Muscle layer of colon (tissue), 2 donors: ENCODE data around the gene MARK2.

Experiments used
- H3K27ac ChIP-seq: one replicate; pipeline ENCODE4 v1.7.0; 2013; ENCODE audit warnings: low read depth, mild to moderate bottlenecking, low read length, moderate library complexity
- H3K27me3 ChIP-seq, 2 donors: one replicate each; pipeline ENCODE4 v1.7.0; 2013; ENCODE audit warnings: low read length in 2 of 2, mild to moderate bottlenecking in 2 of 2; ENCODE audit not compliant: insufficient read depth in 2 of 2, control insufficient read depth in 1 of 2
- H3K36me3 ChIP-seq: one replicate; pipeline ENCODE4 v1.7.0; 2013; ENCODE audit warnings: mild to moderate bottlenecking, low read length; ENCODE audit not compliant: insufficient read depth
- H3K4me1 ChIP-seq: one replicate; pipeline ENCODE4 v1.7.0; 2013; ENCODE audit warnings: mild to moderate bottlenecking, low read length; ENCODE audit not compliant: insufficient read depth
- H3K4me3 ChIP-seq, 2 donors: one replicate each; pipeline ENCODE4 v1.7.0; 2013; ENCODE audit warnings: low read length in 2 of 2, low read depth in 1 of 2, mild to moderate bottlenecking in 1 of 2, moderate library complexity in 1 of 2
- H3K9ac ChIP-seq: one replicate; pipeline ENCODE4 v1.7.0; 2013; ENCODE audit warnings: low read length
- H3K9me3 ChIP-seq: one replicate; pipeline ENCODE4 v1.7.0; 2013; ENCODE audit warnings: mild to moderate bottlenecking, low read length
- donor health status: abdominal sarcoma.
- donor health status: Adenocarcinoma of cecum.

Gene MARK2

GRCh38 chr11:63889344-63889743 is 50.4 kb downstream of the MARK2 start:
- Histone ChIP-seq H3K36me3 (no peaks in the 10 kb centered on the region), H3K27me3 (no peaks in the 10 kb centered on the region), H3K4me3 (no peak overlapping the region), H3K27ac (no peak overlapping the region), H3K9ac (no peak overlapping the region), H3K4me1 (peaks cover 31% of the 10 kb centered on the region), H3K9me3 (no peaks in the 10 kb centered on the region)

- Histone ChIP-seq H3K36me3 (no peaks in the 10 kb centered on the region), H3K4me1 (peaks cover 31% of the 10 kb centered on the region), H3K4me3 (no peak overlapping the region), H3K27me3 (no peaks in the 10 kb centered on the region), H3K9ac (no peak overlapping the region), H3K9me3 (no peaks in the 10 kb centered on the region), H3K27ac (no peak overlapping the region)
Measured at GRCh38 chr11:63890368-63890767, 51.5 kb downstream of the MARK2 start.

GRCh38 chr11:63892228-63892627 is 53.3 kb downstream of the MARK2 start:
- Histone ChIP-seq H3K9me3 (no peaks in the 10 kb centered on the region), H3K27ac (no peak overlapping the region), H3K36me3 (peaks cover 15% of the 10 kb centered on the region), H3K4me3 (no peak overlapping the region), H3K27me3 (no peaks in the 10 kb centered on the region), H3K4me1 (peaks cover 25% of the 10 kb centered on the region), H3K9ac (no peak overlapping the region)

- Histone ChIP-seq H3K4me3 (no peak overlapping the region), H3K4me1 (peaks cover 15% of the 10 kb centered on the region), H3K9ac (no peak overlapping the region), H3K27me3 (no peaks in the 10 kb centered on the region), H3K9me3 (no peaks in the 10 kb centered on the region), H3K27ac (no peak overlapping the region), H3K36me3 (peaks cover 25% of the 10 kb centered on the region)
Measured at GRCh38 chr11:63893355-63893754, 54.4 kb downstream of the MARK2 start.

GRCh38 chr11:63896071-63896470 is 57.2 kb downstream of the MARK2 start:
- Histone ChIP-seq H3K27me3 (no peaks in the 10 kb centered on the region), H3K4me3 (no peak overlapping the region), H3K27ac (no peak overlapping the region), H3K4me1 (no peaks in the 10 kb centered on the region), H3K9me3 (no peaks in the 10 kb centered on the region), H3K9ac (no peak overlapping the region), H3K36me3 (peaks cover 52% of the 10 kb centered on the region)

- Histone ChIP-seq H3K9ac (no peak overlapping the region), H3K4me3 (no peak overlapping the region), H3K27ac (no peak overlapping the region), H3K36me3 (peaks cover 66% of the 10 kb centered on the region), H3K27me3 (no peaks in the 10 kb centered on the region), H3K4me1 (no peaks in the 10 kb centered on the region), H3K9me3 (no peaks in the 10 kb centered on the region)
Measured at GRCh38 chr11:63897459-63898146, 58.7 kb downstream of the MARK2 start.

- H3K27ac ChIP-seq: no peak overlapping the region
- no peaks in the 10 kb centered on the region for H3K27me3 ChIP-seq
Measured at GRCh38 chr11:63901660-63902059, 62.8 kb downstream of the MARK2 start.

GRCh38 chr11:63903884-63904283 is 65.0 kb downstream of the MARK2 start:
- no peak overlapping the region for H3K9ac ChIP-seq
- H3K4me1 ChIP-seq: peaks cover 16% of the 10 kb centered on the region
- peaks cover 73% of the 10 kb centered on the region for H3K36me3 ChIP-seq
- no peak overlapping the region for H3K4me3 ChIP-seq
- no peak overlapping the region for H3K27ac ChIP-seq
- H3K9me3 ChIP-seq: no peaks in the 10 kb centered on the region
- no peaks in the 10 kb centered on the region for H3K27me3 ChIP-seq

More at GRCh38 chr11:63901660-63902059, 62.8 kb downstream of the MARK2 start:
- Histone ChIP-seq H3K9me3 (no peaks in the 10 kb centered on the region), H3K9ac (no peak overlapping the region), H3K4me1 (no peaks in the 10 kb centered on the region), H3K4me3 (no peak overlapping the region), H3K36me3 (peaks cover 90% of the 10 kb centered on the region)

- H3K27ac ChIP-seq: no peak overlapping the region
- no peak overlapping the region for H3K9ac ChIP-seq
- peaks cover 65% of the 10 kb centered on the region for H3K36me3 ChIP-seq
- no peak overlapping the region for H3K4me3 ChIP-seq
- H3K27me3 ChIP-seq: no peaks in the 10 kb centered on the region
- H3K4me1 ChIP-seq: peaks cover 23% of the 10 kb centered on the region
- H3K9me3 ChIP-seq: no peaks in the 10 kb centered on the region
Measured at GRCh38 chr11:63904743-63905142, 65.8 kb downstream of the MARK2 start.

GRCh38 chr11:63905179-63905578 is 66.3 kb downstream of the MARK2 start:
- Histone ChIP-seq H3K4me1 (peaks cover 23% of the 10 kb centered on the region), H3K4me3 (no peak overlapping the region), H3K27me3 (no peaks in the 10 kb centered on the region), H3K9me3 (no peaks in the 10 kb centered on the region), H3K27ac (no peak overlapping the region), H3K36me3 (peaks cover 60% of the 10 kb centered on the region), H3K9ac (no peak overlapping the region)

GRCh38 chr11:63906087-63906486 is 67.2 kb downstream of the MARK2 start:
- Histone ChIP-seq H3K36me3 (peaks cover 51% of the 10 kb centered on the region), H3K4me3 (no peak overlapping the region), H3K27ac (no peak overlapping the region), H3K9me3 (no peaks in the 10 kb centered on the region), H3K27me3 (no peaks in the 10 kb centered on the region), H3K4me1 (peaks cover 23% of the 10 kb centered on the region), H3K9ac (no peak overlapping the region)

- no peaks in the 10 kb centered on the region for H3K27me3 ChIP-seq
- no peaks in the 10 kb centered on the region for H3K9me3 ChIP-seq
- H3K36me3 ChIP-seq: peaks cover 48% of the 10 kb centered on the region
- peaks cover 23% of the 10 kb centered on the region for H3K4me1 ChIP-seq
- no peak overlapping the region for H3K9ac ChIP-seq
- H3K4me3 ChIP-seq: no peak overlapping the region
- no peak overlapping the region for H3K27ac ChIP-seq
Measured at GRCh38 chr11:63906585-63906984, 67.7 kb downstream of the MARK2 start.
